ENCODE results near the gene IFT20.
"Not testable (repeated sequence)": the region's sequence is repeated elsewhere in the genome, so short reads cannot be mapped to it uniquely, and the experiment has no call there.

Gene IFT20

DNA sequence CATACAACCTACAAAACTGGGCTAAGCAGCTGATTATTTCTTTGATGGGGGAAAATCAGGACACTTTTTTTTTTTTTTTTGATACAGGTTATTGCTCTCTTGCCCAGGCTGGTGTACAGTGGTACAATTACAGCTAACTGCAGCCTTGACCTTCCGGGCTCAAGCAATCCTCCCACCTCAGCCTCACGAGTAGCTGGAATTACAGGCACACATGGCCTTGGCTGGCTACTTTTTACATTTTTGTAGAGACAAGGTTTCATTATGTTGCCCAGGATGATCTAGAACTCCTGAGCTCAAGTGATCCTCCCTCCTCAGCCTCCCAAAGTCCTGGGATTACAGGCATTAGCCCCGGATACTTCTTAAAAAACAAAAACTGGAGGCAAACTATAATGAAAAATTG, 36.8 kb downstream of the IFT20 start:
- DNase-seq = no peak

DNA sequence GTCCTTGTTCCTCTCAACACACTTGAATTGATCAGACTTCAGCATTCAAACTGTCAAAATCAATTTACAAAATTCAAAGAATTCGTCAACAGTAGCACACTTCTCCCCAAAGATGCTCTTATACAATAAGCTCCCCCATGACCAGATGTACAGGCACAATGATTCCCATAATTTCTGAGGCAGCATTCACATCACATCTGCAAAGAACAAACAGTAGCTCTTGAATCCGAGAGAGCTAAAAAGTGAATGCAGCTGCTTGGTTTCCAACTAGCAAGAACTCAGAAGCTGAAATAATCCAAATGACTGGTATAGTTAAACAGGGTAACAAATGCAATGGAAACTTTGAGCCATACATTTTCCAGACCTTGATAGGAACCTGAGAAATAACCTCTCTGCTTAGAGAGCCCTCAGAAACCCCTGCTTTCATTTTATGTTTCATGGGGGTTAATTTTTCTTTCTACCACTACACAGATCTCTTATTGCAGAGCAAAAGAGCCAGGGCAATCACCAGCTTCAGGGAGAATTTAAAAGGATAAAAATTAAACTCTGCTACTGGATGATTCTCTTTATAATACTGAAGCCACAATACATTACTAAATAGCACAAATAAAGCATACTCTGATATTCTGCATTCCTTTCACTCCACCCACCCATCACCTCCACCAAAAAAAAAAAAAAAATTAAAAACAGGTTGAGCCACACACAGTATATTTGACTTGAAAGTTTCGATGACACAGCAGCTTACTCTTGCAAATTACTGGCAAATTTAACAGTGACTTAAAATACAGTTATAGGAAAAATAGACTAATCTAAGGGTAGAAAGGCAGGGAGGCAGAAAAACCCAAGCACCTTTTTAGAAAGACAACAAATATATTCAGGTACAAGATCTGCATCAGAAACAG, 39.3 kb downstream of the IFT20 start:
- DNase-seq = no peak

DNA sequence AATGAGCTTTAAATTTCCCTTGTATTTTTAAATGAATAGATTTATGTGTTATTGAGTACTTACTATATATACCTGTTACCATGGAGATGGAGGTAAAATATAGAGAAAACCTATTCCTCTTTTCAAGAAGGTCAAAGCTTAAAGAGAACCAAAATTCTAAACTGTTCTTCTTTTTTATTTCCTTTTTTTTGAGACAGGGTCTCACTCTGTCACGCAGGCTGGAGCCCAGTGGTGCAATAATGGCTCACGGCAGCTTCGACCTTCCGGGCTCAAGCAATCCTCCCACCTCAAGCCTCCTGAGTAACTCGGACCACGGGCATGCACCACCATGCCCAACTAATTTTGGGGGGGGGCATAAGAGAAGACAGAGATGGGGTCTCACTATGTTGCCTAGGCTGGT, 41.3 kb downstream of the IFT20 start:
- no peak for DNase-seq

DNA sequence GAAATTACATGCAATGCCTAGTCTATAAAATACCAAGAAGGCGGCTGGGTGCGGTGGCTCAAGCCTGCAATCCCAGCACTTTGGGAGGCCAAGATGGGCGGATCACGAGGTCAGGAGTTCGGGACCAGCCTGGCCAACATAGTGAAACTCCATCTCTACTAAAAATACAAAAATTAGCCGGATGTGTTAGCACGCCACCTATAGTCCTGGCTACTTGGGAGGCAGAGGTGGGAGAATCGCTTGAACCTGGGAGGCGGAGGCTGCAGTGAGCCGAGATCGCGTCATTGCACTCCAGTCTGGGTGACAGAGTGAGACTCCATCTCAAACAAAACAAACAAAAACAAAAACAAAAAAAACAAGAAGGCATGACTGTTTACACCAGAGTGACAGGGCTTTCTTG, 42.4 kb downstream of the IFT20 start:
- not testable (repeated sequence) for DNase-seq

DNA sequence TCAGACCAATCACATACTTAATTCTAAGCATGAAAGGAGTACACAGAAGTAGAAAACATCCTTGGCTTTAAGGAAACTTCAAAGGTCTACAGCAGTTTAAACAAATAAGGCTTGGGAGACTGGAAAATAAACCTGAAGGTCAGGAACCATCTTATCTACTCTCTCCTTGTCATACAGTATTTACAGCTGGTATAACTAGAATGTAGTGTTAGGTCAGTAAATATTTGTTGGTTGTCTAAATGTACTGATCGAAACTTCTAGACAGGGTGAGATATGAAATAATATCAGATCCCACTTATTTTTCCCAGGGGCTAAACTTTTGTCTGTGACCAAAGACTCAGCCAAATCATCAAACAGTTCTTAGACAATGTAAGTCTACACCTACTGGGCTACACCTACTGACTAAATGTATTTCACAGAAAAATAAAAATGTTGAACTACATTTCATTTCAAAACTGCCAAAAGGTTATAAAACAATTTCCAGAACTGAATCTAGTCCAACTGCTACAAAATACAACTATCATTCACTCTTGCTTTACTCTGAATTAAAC, 43.4 kb downstream of the IFT20 start:
- no peak for DNase-seq

DNA sequence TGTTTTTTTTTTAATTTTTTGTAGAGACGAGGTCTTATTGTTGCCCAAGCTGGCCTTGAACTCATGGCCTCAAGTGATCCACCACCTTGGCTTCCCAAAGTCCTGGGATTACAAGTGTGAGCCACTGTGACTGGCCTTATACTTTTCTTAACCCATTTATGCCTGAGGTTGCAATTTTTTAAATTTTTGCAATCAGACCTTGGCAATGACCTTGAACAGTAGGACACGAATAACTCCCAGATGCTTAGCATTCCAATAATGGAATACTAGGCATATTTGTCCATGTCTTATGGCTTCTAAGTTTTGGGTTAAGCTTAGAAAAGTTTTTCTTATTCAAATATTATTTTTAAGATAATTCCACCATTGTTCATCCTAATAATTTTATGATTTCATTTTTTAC, 44.6 kb downstream of the IFT20 start:
- DNase-seq = no peak

DNA sequence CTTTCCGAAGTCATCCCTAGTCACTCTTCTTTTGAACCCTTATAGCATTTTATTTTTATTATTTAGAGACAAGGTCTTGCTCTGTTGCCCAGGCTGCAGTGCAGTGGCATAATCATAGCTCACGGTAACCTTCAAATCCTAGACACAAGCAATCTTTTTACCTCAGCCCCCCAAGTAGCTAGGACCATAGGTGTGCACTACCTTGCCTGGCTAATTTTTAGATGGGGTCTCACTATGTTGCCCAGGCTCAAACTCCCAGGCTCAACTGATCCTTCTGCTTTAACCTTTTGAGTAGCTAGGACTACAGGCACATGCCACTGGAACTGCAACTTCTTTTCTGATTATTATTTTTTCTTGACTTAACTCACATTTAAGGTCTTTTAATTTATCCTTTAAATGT, 49.3 kb downstream of the IFT20 start:
- DNase-seq = no peak

DNA sequence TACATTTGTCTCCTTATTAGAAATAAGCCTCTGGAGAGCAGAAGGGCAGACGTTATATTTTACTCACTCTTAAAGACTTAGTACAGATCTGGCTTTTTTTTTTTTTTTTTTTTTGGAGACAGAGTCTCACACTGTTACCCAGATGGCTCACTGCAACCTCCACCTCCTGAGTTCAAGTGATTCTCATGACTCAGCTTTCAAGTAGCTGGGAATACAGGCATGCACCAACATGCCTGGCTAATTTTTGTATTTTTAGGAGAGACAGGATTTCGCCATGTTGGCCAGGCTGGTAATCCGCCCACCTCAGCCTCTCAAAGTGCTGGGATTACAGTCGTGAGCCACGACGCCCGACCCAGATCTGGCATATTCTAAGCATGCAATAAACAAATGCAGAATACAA, 52.7 kb downstream of the IFT20 start:
- DNase-seq = no peak

DNA sequence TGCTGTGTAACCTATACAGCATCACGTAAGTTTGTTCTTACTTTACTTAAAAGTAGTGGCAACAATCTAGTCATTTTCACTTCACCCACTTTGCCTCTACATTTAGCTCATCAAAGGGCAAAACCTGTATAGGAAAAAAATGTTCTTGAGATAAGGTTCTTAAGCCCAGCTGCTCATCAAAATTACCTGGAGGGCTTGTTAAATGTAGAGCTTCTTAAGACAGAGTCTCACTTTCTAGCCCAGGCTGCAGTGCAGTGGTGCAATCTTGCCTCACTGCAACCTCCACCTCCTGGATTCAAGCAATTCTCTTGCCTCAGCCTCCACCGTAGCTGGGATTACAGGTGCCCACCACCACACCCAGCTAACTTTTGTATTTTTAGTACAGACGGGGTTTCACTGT, 54.4 kb downstream of the IFT20 start:
- no peak for DNase-seq

DNA sequence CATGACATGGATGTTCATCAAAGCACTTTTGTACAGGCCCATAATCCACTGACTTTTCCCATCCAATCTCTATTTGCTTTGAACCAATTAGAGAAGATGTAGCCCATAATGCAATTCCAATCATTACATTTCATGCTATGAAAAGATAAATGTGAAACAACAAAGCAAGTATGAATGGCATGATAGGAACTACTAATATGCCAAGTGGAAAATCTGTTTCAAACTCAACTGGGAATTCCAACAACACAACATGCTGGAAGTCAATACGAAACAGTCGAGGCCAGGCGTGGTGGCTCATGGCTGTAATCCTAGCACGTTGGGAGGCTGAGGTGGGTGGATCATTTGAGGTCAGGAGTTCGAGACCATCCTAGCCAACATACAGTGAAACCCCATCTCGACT, 55.9 kb downstream of the IFT20 start:
- no peak for DNase-seq
